ENCODE results near the gene GNAZ.

Gene GNAZ

GRCh38 chr22:23073526-23074229 lies 3.4 kb downstream of the GNAZ start:
- DNase-seq, result no peak
- in situ Hi-C loops (cut with MboI; ENCODE audit: low pct_unique_long_range_greater_than_20kb, low sequenced_read_pairs), result no loop called here

- in situ Hi-C loops (cut with MboI; ENCODE audit: low pct_unique_long_range_greater_than_20kb, low sequenced_read_pairs), result no loop called here
- no peak for DNase-seq
Observed at GRCh38 chr22:23074451-23074850, 4.1 kb downstream of the GNAZ start.

GRCh38 chr22:23075050-23075449 lies 4.7 kb downstream of the GNAZ start:
- in situ Hi-C loops (cut with MboI; ENCODE audit: low pct_unique_long_range_greater_than_20kb, low sequenced_read_pairs), result no loop called here
- DNase-seq, result no peak

- in situ Hi-C loops (cut with MboI; ENCODE audit: low pct_unique_long_range_greater_than_20kb, low sequenced_read_pairs), result no loop called here
- no peak for DNase-seq
Observed at GRCh38 chr22:23075525-23076216, 5.4 kb downstream of the GNAZ start.

- no peak for DNase-seq
Observed at GRCh38 chr22:23076896-23077572, 6.7 kb downstream of the GNAZ start.

GRCh38 chr22:23077627-23078461 lies 7.5 kb downstream of the GNAZ start:
- in situ Hi-C loops (cut with MboI; ENCODE audit: low pct_unique_long_range_greater_than_20kb, low sequenced_read_pairs), result no loop called here
- DNase-seq, result no peak

More at GRCh38 chr22:23076896-23077572, 6.7 kb downstream of the GNAZ start:
- in situ Hi-C loops (cut with MboI; ENCODE audit: low pct_unique_long_range_greater_than_20kb, low sequenced_read_pairs), result no loop called here

- no peak for DNase-seq
- in situ Hi-C loops (cut with MboI; ENCODE audit: low pct_unique_long_range_greater_than_20kb, low sequenced_read_pairs), result no loop called here
Observed at GRCh38 chr22:23078462-23078787, 8.1 kb downstream of the GNAZ start.

GRCh38 chr22:23079240-23079768 lies 9.0 kb downstream of the GNAZ start:
- no peak for DNase-seq
- in situ Hi-C loops (cut with MboI; ENCODE audit: low pct_unique_long_range_greater_than_20kb, low sequenced_read_pairs), result no loop called here

GRCh38 chr22:23079814-23080521 lies 9.6 kb downstream of the GNAZ start:
- no peak for DNase-seq
- in situ Hi-C loops (cut with MboI; ENCODE audit: low pct_unique_long_range_greater_than_20kb, low sequenced_read_pairs), result no loop called here

GRCh38 chr22:23080613-23081290 lies 10.4 kb downstream of the GNAZ start:
- in situ Hi-C loops (cut with MboI; ENCODE audit: low pct_unique_long_range_greater_than_20kb, low sequenced_read_pairs), result no loop called here
- DNase-seq, result no peak

GRCh38 chr22:23082534-23083314 lies 12.4 kb downstream of the GNAZ start:
- in situ Hi-C loops (cut with MboI; ENCODE audit: low pct_unique_long_range_greater_than_20kb, low sequenced_read_pairs), result no loop called here
- no peak for DNase-seq

GRCh38 chr22:23083315-23084021 lies 13.1 kb downstream of the GNAZ start:
- DNase-seq, result no peak
- in situ Hi-C loops (cut with MboI; ENCODE audit: low pct_unique_long_range_greater_than_20kb, low sequenced_read_pairs), result no loop called here

- in situ Hi-C loops (cut with MboI; ENCODE audit: low pct_unique_long_range_greater_than_20kb, low sequenced_read_pairs), result no loop called here
- DNase-seq, result no peak
Observed at GRCh38 chr22:23084453-23085350, 14.4 kb downstream of the GNAZ start.

GRCh38 chr22:23085351-23085671 lies 15.0 kb downstream of the GNAZ start:
- no peak for DNase-seq
- in situ Hi-C loops (cut with MboI; ENCODE audit: low pct_unique_long_range_greater_than_20kb, low sequenced_read_pairs), result no loop called here

GRCh38 chr22:23085785-23086184 lies 15.5 kb downstream of the GNAZ start:
- in situ Hi-C loops (cut with MboI; ENCODE audit: low pct_unique_long_range_greater_than_20kb, low sequenced_read_pairs), result no loop called here
- DNase-seq, result no peak

GRCh38 chr22:23086263-23086662 lies 15.9 kb downstream of the GNAZ start:
- in situ Hi-C loops (cut with MboI; ENCODE audit: low pct_unique_long_range_greater_than_20kb, low sequenced_read_pairs), result no loop called here
- no peak for DNase-seq

All from KBM-7 (cell line).